RWPE2 (cell line): Measurements from ENCODE around the gene ZPBP.
A peak's percentile ranks its signal among the peaks of the same experiment; 100 is the strongest.

Source experiments
- ATAC-seq: fragments of 200-7000 bp; cut with Tn5 transposase; 3 replicates; pipeline ENCODE4 v1.9.1; 2021; ENCODE audit warnings: low read depth
- DNase-seq: peaks from one replicate; pipeline ENCODE4 v3.0.0-alpha.2; 2020; ENCODE audit warnings: low spot score
- H3K27ac ChIP-seq: fragments of 450-650 bp; 2 replicates; pipeline ENCODE4 v1.5.1; 2017; ENCODE audit warnings: mild to moderate bottlenecking; ENCODE audit not compliant: poor library complexity, severe bottlenecking
- H3K27me3 ChIP-seq: fragments of 250-450 bp; sonication (Bioruptor Pico); 2 replicates; pipeline ENCODE4 v1.5.1; 2021; ENCODE audit warnings: mild to moderate bottlenecking, moderate library complexity; ENCODE audit not compliant: insufficient read depth, poor library complexity, severe bottlenecking
- H3K36me3 ChIP-seq: fragments of 250-450 bp; sonication (Bioruptor Pico); 2 replicates; pipeline ENCODE4 v1.5.1; 2020; ENCODE audit warnings: low read depth, mild to moderate bottlenecking, moderate library complexity
- H3K4me1 ChIP-seq: fragments of 250-450 bp; sonication (Bioruptor Pico); 2 replicates; pipeline ENCODE4 v1.5.1; 2021; ENCODE audit warnings: mild to moderate bottlenecking, moderate library complexity; ENCODE audit not compliant: insufficient read depth, poor library complexity, severe bottlenecking
- H3K4me3 ChIP-seq: fragments of 250-450 bp; sonication (Bioruptor Pico); 2 replicates; pipeline ENCODE4 v1.5.1; 2021; ENCODE audit warnings: mild to moderate bottlenecking, moderate library complexity; ENCODE audit not compliant: severe bottlenecking
- H3K9me3 ChIP-seq: fragments of 250-450 bp; sonication (Bioruptor Pico); 2 replicates; pipeline ENCODE4 v1.5.1; 2021; ENCODE audit warnings: mild to moderate bottlenecking, moderate library complexity; ENCODE audit not compliant: severe bottlenecking
- CTCF ChIP-seq: fragments of 450-650 bp; IDR thresholded peaks from one replicate; pipeline ENCODE4 v1.5.1; 2017; ENCODE audit warnings: mild to moderate bottlenecking, moderate library complexity; ENCODE audit not compliant: poor library complexity, severe bottlenecking

The ZPBP gene

GRCh38 chr7:50092579-50093491 is at the start of gene ZPBP:
Gene ZPBP, minus strand, starts transcription at chr7:50093246. Its CDS starts 52 bp downstream, at chr7:50093194.
- TF ChIP-seq CTCF, result peak; percentile 87
- peaks cover 4% of the 10 kb centered on the region for H3K27me3 ChIP-seq
- DNase-seq, result no peak
- no peaks in the 10 kb centered on the region for H3K9me3 ChIP-seq
- no peaks in the 10 kb centered on the region for H3K4me1 ChIP-seq
- no peaks in the 10 kb centered on the region for H3K36me3 ChIP-seq
- ATAC-seq, result 0 out of 3 replicates have a peak, but pooled peaks have one; percentile 17
- H3K27ac ChIP-seq, result no peak within 1 kb of the TSS
- peak within 1 kb of the TSS; percentile 10 for H3K4me3 ChIP-seq

GRCh38 chr7:50142425-50143017 is 49.5 kb upstream of the ZPBP start:
- peak; percentile 82 for TF ChIP-seq CTCF
- no peak for ATAC-seq
- Histone ChIP-seq H3K36me3 (no peaks in the 10 kb centered on the region), H3K9me3 (no peaks in the 10 kb centered on the region), H3K27me3 (peaks cover 8% of the 10 kb centered on the region), H3K4me3 (no peak overlapping the region), H3K27ac (no peak overlapping the region), H3K4me1 (no peaks in the 10 kb centered on the region)
- DNase-seq, result no peak

GRCh38 chr7:50141854-50142253 is 48.8 kb upstream of the ZPBP start:
- DNase-seq (no peak), ATAC-seq (no peak)
- Histone ChIP-seq H3K27me3 (peaks cover 8% of the 10 kb centered on the region), H3K4me1 (no peaks in the 10 kb centered on the region), H3K27ac (no peak overlapping the region), H3K4me3 (no peak overlapping the region), H3K36me3 (no peaks in the 10 kb centered on the region), H3K9me3 (no peaks in the 10 kb centered on the region)
- TF ChIP-seq CTCF, result no peak

- peaks cover 8% of the 10 kb centered on the region for H3K27me3 ChIP-seq
- H3K4me1 ChIP-seq, result no peaks in the 10 kb centered on the region
- TF ChIP-seq CTCF, result no peak
- H3K27ac ChIP-seq, result no peak overlapping the region
- H3K36me3 ChIP-seq, result no peaks in the 10 kb centered on the region
- ATAC-seq (no peak), DNase-seq (no peak)
- no peak overlapping the region for H3K4me3 ChIP-seq
- no peaks in the 10 kb centered on the region for H3K9me3 ChIP-seq
These were observed 48.1 kb upstream of the ZPBP start for GRCh38 chr7:50141131-50141530.

GRCh38 chr7:50140688-50141087 is 47.6 kb upstream of the ZPBP start:
- no peaks in the 10 kb centered on the region for H3K36me3 ChIP-seq
- H3K4me1 ChIP-seq, result no peaks in the 10 kb centered on the region
- ATAC-seq (no peak), DNase-seq (no peak)
- no peak for TF ChIP-seq CTCF
- H3K4me3 ChIP-seq, result no peak overlapping the region
- peaks cover 8% of the 10 kb centered on the region for H3K27me3 ChIP-seq
- no peaks in the 10 kb centered on the region for H3K9me3 ChIP-seq
- no peak overlapping the region for H3K27ac ChIP-seq
